ENCODE data around the gene CD58. TPM values are rescaled to one million over a fixed set of nuclear protein-coding genes. Genes with fewer than 3 reads are reported as not detected.
A peak's percentile ranks its signal among the peaks of the same experiment; 100 is the strongest.

The CD58 gene
- total RNA-seq, 1 donor, result 13.8 TPM

DNA sequence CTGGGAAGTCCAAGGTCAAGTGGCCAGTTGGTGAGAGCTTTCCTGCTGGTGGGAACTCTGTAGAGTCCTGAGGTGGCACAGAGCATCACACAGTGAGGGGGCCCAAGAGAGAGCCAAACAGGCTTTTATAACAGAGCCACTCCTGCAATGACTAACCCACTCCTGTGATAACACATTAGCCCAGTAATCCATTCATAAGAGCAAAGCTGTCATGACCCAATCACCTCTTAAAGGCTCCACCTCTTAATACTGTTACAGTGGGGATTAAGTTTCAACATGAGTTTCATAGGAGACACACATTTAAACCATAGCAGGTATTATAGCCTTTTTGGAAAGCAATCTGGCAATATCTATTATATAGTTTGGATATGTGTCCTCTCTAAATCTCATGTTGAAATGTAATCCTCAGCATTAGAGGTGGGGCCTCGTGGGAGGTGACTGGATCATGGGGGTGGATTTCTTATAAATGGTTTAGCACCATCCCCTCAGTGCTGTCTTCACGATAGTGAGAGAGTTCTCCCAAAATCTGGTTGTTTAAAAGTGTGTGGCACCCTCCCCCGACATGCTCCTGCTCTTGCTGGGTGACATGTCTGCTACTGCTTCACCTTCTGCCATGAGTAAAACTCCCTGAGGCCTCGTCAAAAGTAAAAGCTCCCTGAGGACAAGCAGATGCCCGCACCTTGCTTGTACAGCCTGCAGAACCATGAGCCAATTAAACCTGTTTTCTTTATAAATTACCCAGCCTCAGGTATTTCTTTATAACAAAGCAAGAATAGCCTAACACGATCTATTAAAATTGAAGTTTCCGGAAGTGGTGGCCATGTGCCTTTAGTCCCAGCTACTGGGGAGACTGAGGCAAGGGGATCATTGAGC is 64.5 kb downstream of the CD58 start:
- DNase-seq (ENCODE audit: low read depth), result no peak

DNA sequence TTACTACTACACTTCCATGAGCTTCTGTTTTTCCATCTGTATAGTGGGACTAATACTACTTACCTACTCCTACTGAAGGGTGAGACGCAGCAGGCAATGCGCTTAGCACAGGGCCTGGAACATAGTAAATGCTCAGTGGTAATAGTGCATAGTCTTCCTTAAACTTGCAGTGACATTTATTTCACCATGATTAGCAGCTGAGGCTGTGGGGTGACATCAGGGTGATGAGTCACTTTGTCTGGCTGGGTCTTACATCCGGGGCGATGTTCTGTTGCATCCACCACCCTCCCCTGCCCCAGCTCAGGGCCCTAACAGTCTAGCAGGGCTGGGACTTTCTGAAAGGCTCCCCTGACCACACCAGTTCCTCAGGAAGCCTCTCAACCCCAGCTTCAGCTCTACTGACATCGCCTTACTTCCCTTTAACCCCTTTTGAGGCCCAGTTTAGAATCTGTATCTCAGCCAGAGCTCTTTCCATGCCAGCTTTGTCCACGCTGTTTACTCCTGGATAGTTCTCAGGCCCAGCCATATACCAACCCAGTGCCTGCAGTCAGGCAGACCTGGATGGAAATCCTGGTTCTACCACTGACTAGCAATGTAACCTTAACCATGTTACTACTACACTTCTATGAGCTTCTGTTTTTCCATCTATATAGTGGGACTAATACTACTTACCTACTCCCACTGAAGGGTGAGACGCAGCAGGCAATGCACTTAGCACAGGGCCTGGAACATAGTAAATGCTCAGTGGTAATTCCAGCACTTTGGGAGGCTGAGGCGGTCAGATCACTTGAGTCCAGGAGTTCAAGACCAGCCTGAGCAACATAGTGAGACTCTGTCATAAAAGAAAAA is 66.3 kb downstream of the CD58 start:
- H3K4me3 ChIP-seq (ENCODE audit: low read depth, low read length), result no peak overlapping the region
- DNase-seq (ENCODE audit: low read depth), result peak; percentile 73
- TF ChIP-seq, protein P1, sequence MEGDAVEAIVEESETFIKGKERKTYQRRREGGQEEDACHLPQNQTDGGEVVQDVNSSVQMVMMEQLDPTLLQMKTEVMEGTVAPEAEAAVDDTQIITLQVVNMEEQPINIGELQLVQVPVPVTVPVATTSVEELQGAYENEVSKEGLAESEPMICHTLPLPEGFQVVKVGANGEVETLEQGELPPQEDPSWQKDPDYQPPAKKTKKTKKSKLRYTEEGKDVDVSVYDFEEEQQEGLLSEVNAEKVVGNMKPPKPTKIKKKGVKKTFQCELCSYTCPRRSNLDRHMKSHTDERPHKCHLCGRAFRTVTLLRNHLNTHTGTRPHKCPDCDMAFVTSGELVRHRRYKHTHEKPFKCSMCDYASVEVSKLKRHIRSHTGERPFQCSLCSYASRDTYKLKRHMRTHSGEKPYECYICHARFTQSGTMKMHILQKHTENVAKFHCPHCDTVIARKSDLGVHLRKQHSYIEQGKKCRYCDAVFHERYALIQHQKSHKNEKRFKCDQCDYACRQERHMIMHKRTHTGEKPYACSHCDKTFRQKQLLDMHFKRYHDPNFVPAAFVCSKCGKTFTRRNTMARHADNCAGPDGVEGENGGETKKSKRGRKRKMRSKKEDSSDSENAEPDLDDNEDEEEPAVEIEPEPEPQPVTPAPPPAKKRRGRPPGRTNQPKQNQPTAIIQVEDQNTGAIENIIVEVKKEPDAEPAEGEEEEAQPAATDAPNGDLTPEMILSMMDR (IDR thresholded peaks at IDR 0.05; ENCODE audit: insufficient read depth, low read depth, low read length), result no peak

More for the DNA sequence above, 64.5 kb downstream of the CD58 start:
- H3K4me3 ChIP-seq (ENCODE audit: low read depth, low read length), result no peak overlapping the region
- TF ChIP-seq, protein P1 (IDR thresholded peaks at IDR 0.05; ENCODE audit: insufficient read depth, low read depth, low read length), result no peak

DNA sequence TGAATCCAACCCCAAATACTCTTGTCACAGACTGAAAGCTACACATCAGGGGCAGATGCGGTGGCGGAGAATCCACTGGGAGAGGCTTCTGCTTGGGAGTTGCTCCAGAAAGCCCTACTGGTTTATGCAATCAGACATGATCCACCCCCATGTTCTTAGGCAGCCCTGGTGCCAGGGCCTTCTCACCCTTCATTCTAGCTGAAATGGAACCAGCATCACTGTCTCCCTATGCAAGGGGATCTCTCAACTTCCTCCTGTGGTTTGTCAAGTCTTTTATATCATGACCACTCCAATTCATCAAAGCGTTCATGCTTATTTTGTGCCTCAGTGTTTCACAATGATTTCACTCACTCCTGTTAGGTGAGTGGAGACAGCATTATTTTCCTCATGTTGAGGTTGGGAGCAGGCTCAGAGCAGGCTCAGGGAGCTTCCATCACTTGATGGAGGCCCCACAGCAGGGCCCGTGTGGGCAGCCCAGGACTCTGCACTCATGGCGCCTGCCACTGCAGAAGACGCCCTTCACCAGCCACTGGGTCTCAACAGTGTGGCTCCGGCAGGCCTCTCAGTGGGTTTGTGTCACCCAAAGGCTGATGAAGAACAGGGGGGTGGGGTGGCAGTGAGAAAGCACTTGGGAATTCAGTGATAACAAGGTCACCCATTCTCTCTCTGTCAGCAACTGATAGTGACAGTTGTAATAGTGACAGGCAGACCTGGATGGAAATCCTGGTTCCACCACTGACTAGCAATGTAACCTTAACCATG is 67.1 kb downstream of the CD58 start:
- no peak for DNase-seq (ENCODE audit: low read depth)
- TF ChIP-seq, protein P1 (IDR thresholded peaks at IDR 0.05; ENCODE audit: insufficient read depth, low read depth, low read length), result no peak
- no peak overlapping the region for H3K4me3 ChIP-seq (ENCODE audit: low read depth, low read length)

DNA sequence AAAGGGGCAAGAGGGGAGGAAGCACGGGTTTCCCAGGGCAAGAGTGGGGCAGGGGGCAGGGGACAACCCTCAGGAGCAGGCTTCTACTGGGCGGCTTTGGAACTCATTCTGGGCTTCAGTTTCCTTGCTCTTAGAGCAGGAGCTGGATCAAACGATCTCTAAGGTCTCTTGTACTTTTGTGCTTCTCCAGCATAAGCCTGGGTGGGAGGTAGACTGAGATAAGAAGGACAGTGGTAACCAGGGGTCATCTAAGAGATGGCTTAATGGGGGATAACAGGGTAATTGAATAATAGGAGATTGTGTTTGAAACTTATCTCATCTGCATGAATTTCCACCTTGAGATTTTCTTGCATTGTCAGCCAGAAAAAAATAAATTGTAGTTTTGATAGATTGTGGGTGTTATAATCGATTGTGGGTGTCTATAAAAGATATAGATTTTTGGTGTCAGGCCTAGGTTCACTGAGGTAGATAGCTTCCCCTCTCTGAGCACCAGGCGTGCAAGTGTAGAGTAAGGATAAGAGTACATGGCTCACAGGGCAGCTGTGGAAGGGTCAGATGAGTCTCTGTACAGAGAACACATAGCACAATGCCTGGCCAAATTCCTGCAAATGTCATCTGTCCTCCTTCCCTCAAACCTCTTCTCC is 68.0 kb downstream of the CD58 start:
- no peak overlapping the region for H3K4me3 ChIP-seq (ENCODE audit: low read depth, low read length)
- TF ChIP-seq, protein P1 (IDR thresholded peaks at IDR 0.05; ENCODE audit: insufficient read depth, low read depth, low read length), result no peak
- DNase-seq (ENCODE audit: low read depth), result no peak

DNA sequence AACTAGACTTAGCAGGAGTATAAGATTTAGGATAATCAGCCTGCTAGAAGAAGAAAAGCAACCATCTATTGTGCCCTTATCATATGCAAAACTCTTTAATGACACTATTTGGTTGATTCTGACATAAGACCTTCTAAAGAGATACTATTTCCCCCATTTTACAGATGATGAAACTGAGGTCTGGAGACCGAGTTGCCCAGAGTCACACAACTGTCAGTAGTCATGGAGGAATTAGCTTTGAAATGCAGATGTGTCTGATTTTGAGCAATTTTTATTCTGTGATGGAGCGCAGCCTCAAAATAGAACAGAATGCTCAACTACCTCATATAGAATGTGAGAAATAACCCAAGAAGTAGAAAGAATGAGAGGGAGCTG is 69.0 kb downstream of the CD58 start:
- no peak overlapping the region for H3K4me3 ChIP-seq (ENCODE audit: low read depth, low read length)
- no peak for DNase-seq (ENCODE audit: low read depth)

More for the DNA sequence above, 69.0 kb downstream of the CD58 start:
- TF ChIP-seq, protein P1 (IDR thresholded peaks at IDR 0.05; ENCODE audit: insufficient read depth, low read depth, low read length), result no peak
